ENCODE data around the gene PRSS33. TPM values are rescaled to one million over a fixed set of nuclear protein-coding genes. Genes with fewer than 3 reads are reported as not detected.
A peak's percentile ranks its signal among the peaks of the same experiment; 100 is the strongest.

PRSS33 gene
- total and polyA plus RNA-seq, 9 of the 15 experiments (the other 6 are each of a cell fraction or from before 2014, with no cell fraction given), result not detected

- no peak for TF ChIP-seq TAF15 (IDR thresholded peaks at IDR 0.05; ENCODE audit: low read depth, low read length)
- peak; percentile 23; the same call in 1 of the 2 replicates for TF ChIP-seq ARID1B (IDR thresholded peaks at IDR 0.05)
- no peak for TF ChIP-seq JUN (IDR thresholded peaks at IDR 0.05; ENCODE audit: borderline replicate concordance, low read depth, low read length)
- no peak; the same call in 1 of the 2 replicates for TF ChIP-seq JUN (CRISPR knock-in tag; IDR thresholded peaks at IDR 0.05; ENCODE audit: borderline replicate concordance)
- peak; percentile 59 to 74; a peak in 2 of 4 replicates for TF ChIP-seq TEAD1 (CRISPR knock-in tag; IDR thresholded peaks at IDR 0.05)
- 0 out of 2 replicates have a peak, but pooled peaks have one; percentile 23 for TF ChIP-seq ATF7 (IDR thresholded peaks at IDR 0.05)
- TF ChIP-seq AFF4 (CRISPR knock-in tag; IDR thresholded peaks at IDR 0.05), result no peak
- TF ChIP-seq STAT6 (CRISPR knock-in tag; IDR thresholded peaks at IDR 0.05), result peak; percentile 88; the same call in 1 of the 2 replicates
- TF ChIP-seq KHSRP (IDR thresholded peaks at IDR 0.05), result no peak
- no peak for TF ChIP-seq CEBPZ (IDR thresholded peaks at IDR 0.05; ENCODE audit: borderline replicate concordance, low read depth, low read length)
- peak; percentile 68 for TF ChIP-seq GMEB1 (CRISPR knock-in tag; IDR thresholded peaks at IDR 0.05)
- no peak for TF ChIP-seq NCOR1 (IDR thresholded peaks at IDR 0.05)
- peak; percentile 65 for TF ChIP-seq ZBTB17 (CRISPR knock-in tag; IDR thresholded peaks at IDR 0.05)
- no peak for TF ChIP-seq IRF9 (tag; IDR thresholded peaks at IDR 0.05)
- no peak for TF ChIP-seq ZNF165 (CRISPR knock-in tag; IDR thresholded peaks at IDR 0.05; ENCODE audit: borderline replicate concordance)
These were observed 10.0 kb downstream of the PRSS33 start, which contains the start of gene ELOB (continued) for GRCh38 chr16:2777231-2777902.

Measured in K562 (cell line).